Prostate gland (tissue), 2 donors: Measurements from ENCODE around the gene GNAS-AS1.

ENCODE experiments used
- CTCF ChIP-seq, 4 experiments: fragments of 200-600 bp in 2 of 4; fragments of 450-650 bp in 2 of 4; sonication (generic) in 2 of 4; IDR thresholded peaks; 1 replicate in 3 of 4; 2 replicates in 1 of 4; pipeline ENCODE4 v1.5.1; 2016 to 2019; ENCODE audit warnings: antibody characterized with exemption in 4 of 4, mild to moderate bottlenecking in 2 of 4, moderate library complexity in 2 of 4
- POLR2A ChIP-seq: fragments of 450-650 bp; IDR thresholded peaks from one replicate; pipeline ENCODE4 v1.6.1; 2016; ENCODE audit warnings: antibody characterized with exemption, mild to moderate bottlenecking

- TF ChIP-seq CTCF (IDR thresholded peaks at IDR 0.05): no peak
- peak; percentile 45 for TF ChIP-seq POLR2A
Measured at GRCh38 chr20:58890518-58891085, 39.9 kb upstream of the GNAS-AS1 start.
